H54 (cell line): ENCODE results near the gene KSR2.
"Not testable (repeated sequence)": the region's sequence is repeated elsewhere in the genome, so short reads cannot be mapped to it uniquely, and the experiment has no call there.

ENCODE experiments used
- DNase-seq: peaks from one replicate; pipeline ENCODE4 v3.0.0; 2011; ENCODE audit warnings: low spot score, mixed read lengths; ENCODE audit not compliant: insufficient read length
- FAIRE-seq: peaks from 3 replicates; lab custom pipeline; 2011; peaks lifted over from hg19 to GRCh38; lab: Jason Lieb, UNC
- POLR2A ChIP-seq: IDR thresholded peaks from 2 replicates; pipeline ENCODE4 v1.6.1; 2011; ENCODE audit warnings: low read depth, mild to moderate bottlenecking, low read length

Gene KSR2

DNA sequence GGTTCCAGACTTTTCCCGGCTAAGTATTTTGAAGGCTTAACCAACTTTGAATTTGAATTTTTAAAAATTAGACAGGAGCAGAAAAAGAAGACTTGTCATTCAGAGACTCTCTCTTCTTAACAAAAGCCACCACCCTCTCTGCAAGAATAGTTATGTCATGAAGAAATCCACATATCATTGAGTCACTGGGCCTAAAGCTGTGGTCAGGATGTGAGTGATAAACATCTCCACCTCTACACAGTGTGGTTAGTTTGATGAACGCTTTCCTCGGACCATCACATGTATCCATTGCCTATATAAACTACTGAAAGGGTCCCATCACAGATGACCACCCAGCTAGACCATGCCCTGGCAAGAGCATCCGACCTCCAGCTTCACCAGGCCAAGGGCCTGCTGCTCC lies 226.1 kb downstream of the KSR2 start:
- FAIRE-seq (no peak), DNase-seq (no peak)
- TF ChIP-seq POLR2A = no peak

GRCh38 chr12:117738233-117738632 lies 230.6 kb downstream of the KSR2 start:
- TF ChIP-seq POLR2A = no peak
- no peak for FAIRE-seq
- DNase-seq = no peak

GRCh38 chr12:117733549-117733805 lies 235.3 kb downstream of the KSR2 start:
- TF ChIP-seq POLR2A = no peak
- DNase-seq (no peak), FAIRE-seq (no peak)

DNA sequence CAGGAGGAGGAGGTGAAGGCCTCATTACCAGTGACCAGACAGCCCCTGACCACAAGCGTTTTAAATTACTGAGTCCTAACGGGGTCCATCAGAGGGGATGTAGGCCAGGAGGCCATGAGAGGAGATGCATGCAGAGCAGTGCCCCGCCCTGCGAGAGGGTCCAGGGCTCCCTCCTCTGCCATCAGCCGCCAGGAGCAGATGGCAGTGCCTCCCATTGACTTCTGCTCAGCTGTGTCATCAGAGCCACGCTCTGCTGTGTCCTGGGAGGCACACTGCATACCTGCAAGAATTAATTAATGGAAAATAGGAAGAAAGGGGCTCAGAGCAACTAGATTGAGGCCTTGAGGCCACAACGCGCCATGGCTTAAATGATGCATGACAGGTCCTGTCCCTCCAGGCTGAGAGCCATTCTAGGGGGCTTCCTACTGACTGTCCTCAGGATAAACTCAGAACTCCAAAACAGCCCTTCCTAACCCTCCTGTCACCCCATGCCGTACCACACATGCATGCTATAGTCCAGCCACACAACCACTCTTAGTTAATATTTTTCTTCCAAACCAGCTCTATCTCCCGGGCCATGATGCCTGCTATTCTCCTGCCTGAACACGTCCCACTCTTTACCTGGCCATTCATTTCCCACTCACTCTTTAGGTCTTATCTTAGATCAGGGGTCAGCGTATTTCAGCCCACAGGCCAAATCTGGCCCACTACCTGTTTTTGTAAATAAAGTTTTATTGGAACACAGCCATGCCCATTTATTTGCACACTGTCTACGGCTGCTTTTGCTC lies 235.8 kb downstream of the KSR2 start:
- no peak for FAIRE-seq
- DNase-seq = no peak
- TF ChIP-seq POLR2A = no peak

DNA sequence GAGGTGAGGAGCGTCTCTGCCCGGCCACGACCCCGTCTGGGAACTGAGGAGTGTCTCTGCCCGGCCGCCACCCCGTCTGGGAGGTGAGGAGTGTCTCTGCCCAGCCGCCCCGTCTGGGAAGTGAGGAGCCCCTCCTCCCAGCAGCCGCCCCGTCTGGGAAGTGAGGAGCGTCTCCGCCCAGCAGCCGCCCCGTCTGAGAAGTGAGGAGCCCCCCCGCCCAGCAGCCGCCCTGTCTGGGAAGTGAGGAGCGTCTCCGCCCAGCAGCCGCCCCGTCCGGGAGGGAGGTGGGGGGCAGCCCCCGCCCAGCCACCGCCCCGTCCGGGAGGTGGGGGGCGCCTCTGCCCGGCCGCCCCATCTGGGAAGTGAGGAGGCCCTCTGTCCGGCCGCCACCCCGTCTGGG lies 237.7 kb downstream of the KSR2 start:
- not testable (repeated sequence) for DNase-seq, FAIRE-seq

GRCh38 chr12:117727301-117727700 lies 241.5 kb downstream of the KSR2 start:
- no peak for TF ChIP-seq POLR2A
- no peak for FAIRE-seq
- no peak for DNase-seq

DNA sequence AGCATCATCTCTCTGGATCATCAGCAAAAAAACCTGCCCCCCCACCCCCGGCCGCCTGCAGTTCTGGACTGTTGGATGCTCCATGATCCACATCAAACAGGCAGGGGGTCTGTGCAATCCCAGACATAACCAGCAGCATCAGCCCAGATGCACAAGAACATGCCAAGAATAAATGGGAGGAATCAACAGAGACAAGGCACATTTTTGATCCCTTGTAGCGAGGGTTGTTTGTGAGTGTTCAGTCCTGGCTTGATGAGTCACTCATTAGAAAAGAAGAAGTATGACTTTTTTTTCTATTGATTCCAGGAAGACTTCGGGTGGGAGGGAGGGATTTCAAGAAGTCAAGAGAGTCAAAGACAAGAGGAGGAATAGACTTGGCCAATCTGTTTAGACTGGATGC lies 244.2 kb downstream of the KSR2 start:
- DNase-seq = no peak
- TF ChIP-seq POLR2A = no peak
- no peak for FAIRE-seq

DNA sequence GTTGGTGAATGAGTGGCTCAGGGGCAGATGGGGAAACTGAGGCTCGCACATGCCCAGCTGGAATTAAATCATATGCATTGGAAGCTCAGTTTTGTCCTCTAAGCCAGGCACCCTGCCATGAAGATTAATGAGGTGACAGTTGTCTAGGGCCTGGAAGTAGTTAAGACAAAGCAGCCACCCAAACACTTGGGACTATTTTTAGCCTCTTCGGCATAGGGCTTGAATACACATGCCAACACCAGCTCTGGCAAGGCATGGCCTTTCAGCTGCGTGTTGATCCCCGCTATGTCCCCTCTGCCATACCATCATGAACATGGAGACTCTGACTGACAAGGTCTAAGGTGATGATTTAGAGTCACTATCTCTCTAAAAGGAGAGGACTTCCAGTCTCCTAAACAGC lies 250.2 kb downstream of the KSR2 start:
- DNase-seq (no peak), FAIRE-seq (no peak)
- no peak for TF ChIP-seq POLR2A

DNA sequence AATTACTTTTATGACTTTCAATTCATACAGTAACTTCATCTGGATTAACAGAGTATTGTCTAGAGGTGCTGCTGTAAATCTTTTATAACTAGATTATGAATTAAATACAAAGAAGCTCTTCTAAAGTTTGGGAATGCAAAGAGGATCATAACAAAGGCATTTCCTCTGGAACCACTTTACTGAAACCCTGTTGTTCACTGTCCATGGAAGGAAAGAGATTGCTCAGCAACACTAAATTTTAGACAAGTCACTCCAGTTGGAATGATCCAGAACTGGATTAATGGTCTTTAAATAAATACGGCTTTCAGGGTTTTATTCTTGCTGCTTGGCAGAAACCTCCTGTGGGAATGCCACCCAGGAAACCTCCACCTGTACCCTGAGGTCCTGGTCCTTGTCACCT lies 250.6 kb downstream of the KSR2 start:
- TF ChIP-seq POLR2A = no peak
- DNase-seq (no peak), FAIRE-seq (no peak)

GRCh38 chr12:117714203-117714602 lies 254.6 kb downstream of the KSR2 start:
- no peak for TF ChIP-seq POLR2A

DNA sequence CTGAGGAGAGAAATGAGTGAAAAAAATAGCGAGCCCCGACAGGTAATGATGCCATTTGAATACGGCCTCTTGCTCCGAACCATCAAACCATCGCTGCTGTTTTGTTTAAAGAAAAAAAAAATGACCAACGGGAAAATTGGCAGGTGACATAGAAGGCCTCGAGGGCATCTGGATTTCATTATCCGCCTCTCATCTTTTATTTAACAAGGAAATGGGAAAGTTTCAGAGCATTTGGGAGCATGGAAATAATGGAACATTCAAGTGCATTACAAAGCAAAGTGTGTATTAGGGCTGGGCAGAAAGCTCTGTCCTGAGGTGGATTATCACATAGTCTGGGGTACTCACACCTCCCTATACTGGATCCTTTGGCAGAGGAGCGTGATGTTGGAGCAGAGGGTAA lies 258.7 kb downstream of the KSR2 start:
- FAIRE-seq (no peak), DNase-seq (no peak)
- TF ChIP-seq POLR2A = no peak

More at GRCh38 chr12:117714203-117714602, 254.6 kb downstream of the KSR2 start:
- FAIRE-seq = no peak
- no peak for DNase-seq

- DNase-seq = no peak
- no peak for FAIRE-seq
- no peak for TF ChIP-seq POLR2A
These were observed 260.9 kb downstream of the KSR2 start for GRCh38 chr12:117707861-117708260.

DNA sequence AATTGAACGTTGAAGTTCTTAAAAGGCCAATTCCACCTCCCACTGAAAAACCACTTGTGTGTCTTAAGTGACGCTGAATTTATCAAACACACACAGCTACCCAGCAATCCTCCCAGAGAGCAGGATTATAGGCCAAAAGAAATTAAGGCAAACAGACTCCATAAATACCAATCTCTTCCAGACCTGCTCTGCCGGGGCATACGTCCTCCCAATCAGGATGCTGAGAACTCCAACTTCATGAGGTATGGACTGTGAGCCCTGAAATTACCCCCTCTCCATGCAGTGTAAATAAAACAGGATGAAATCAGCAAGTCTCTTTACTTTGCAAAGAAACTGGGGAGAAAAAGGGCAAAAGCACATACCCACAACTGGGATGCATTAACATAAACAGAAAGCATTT lies 265.2 kb downstream of the KSR2 start:
- FAIRE-seq (no peak), DNase-seq (no peak)
- TF ChIP-seq POLR2A = no peak

GRCh38 chr12:117702741-117703140 lies 266.0 kb downstream of the KSR2 start:
- FAIRE-seq = no peak
- DNase-seq = no peak
- no peak for TF ChIP-seq POLR2A

GRCh38 chr12:117699575-117699974 lies 269.2 kb downstream of the KSR2 start:
- FAIRE-seq = no peak
- TF ChIP-seq POLR2A = no peak
- DNase-seq = no peak
